HG02981 (cell line): ENCODE data around the gene PMM1.
"Not testable (repeated sequence)": the region's sequence is repeated elsewhere in the genome, so short reads cannot be mapped to it uniquely, and the experiment has no call there.

Source experiments
- ATAC-seq: cut with Tn5 transposase; IDR thresholded peaks from one replicate; pipeline ENCODE4 v1.9.1; 2021; ENCODE audit warnings: mild to moderate bottlenecking, moderate library complexity; ENCODE audit not compliant: unreplicated experiment

The PMM1 gene

DNA sequence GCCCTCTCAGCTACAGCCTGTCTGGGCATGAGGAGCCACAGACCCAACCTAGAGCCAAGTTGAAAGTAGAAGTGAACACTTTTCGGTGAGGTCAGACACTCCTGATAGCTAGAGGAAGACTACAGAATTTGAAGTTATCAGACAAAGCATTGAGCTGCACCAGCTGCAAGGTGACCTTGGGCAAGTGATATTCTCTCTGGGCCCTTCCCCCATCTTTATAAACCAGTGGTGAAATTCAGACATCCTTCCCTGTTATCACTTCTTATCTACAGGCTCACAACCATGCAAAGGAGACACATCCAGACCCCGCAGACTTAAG, 8.0 kb upstream of the PMM1 start:
- ATAC-seq = no peak

- ATAC-seq = no peak
These were observed 7.4 kb upstream of the PMM1 start for GRCh38 chr22:41596776-41597634.

GRCh38 chr22:41595703-41596102, 6.1 kb upstream of the PMM1 start:
- ATAC-seq = no peak

- not testable (repeated sequence) for ATAC-seq
These were observed 3.8 kb upstream of the PMM1 start for GRCh38 chr22:41593336-41593960.

DNA sequence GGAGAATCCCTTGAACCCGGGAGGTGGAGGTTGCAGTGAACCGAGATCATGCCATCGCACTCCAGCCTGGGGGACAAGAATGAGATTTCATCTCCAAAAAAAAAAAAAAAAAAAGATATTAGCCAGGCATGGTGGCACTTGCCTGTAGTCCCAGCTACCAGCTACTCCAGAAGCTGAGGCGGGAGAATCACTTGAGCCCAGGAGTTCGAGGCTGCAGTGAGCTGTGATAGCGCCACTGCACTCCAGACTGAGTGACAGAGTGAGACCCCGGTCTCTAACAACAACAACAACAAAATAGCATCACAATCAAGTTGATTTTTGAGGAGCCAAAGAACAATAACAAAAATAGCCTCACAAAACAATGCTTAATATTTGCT, 2.3 kb downstream of the PMM1 start:
- ATAC-seq = no peak

- no peak for ATAC-seq
These were observed 3.7 kb downstream of the PMM1 start for GRCh38 chr22:41585898-41586297.

DNA sequence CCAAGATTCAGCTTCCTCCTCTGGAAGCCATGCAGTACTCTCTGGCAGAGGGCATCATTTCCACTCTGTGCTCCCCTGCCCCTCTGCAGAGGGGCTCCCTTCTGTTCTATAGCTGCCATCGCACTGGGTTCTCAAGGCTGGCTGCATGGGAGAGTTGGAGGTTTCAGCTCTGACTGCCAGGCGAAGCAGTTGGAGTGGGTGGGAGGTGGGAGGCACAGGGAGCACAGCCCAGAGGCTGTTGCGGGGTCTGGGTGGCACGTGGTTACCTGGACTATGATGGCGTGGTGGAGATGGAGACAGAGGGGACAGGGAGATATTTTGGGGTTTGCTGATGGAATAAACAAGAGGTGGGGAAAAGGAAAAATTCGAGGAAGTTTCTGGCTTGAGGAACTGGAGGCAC, 4.8 kb downstream of the PMM1 start:
- no peak for ATAC-seq

DNA sequence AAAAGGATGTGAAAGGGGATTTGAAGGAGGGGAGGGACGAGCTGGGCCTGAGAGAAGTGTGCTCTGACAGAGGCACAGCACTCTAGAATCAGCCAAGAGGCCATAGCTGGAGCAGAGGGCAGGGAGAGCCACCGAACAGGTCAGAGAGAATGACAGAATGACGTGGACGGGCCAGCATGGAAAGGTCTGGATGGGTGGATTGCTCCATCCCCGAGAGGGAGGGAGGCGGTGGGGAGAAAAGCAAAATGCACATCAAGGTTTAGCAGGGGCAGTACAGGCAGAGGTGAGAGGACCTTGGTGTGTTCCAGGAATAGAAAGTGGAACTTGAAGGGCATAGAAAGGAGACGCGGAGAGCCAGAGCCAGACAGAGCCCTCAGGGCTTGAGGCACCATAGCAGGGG, 6.9 kb downstream of the PMM1 start:
- no peak for ATAC-seq

DNA sequence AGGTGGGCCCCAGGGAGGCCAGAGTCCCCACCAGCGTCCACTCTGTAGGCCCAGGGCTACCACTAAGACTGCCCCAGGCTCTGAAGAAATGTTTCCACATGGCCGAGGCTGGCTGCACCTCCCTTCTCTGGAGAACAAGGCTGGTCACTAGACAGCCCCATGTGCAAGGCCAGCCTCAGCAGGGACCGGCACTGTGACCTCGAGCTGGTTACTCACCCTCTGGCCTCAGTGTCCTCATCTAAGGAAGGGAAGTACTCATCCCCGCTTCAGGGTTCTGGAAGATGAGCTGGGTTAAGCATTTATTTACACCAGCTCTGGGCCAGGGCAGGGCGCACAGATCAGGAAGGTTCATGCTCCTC, 9.7 kb downstream of the PMM1 start:
- ATAC-seq = no peak

DNA sequence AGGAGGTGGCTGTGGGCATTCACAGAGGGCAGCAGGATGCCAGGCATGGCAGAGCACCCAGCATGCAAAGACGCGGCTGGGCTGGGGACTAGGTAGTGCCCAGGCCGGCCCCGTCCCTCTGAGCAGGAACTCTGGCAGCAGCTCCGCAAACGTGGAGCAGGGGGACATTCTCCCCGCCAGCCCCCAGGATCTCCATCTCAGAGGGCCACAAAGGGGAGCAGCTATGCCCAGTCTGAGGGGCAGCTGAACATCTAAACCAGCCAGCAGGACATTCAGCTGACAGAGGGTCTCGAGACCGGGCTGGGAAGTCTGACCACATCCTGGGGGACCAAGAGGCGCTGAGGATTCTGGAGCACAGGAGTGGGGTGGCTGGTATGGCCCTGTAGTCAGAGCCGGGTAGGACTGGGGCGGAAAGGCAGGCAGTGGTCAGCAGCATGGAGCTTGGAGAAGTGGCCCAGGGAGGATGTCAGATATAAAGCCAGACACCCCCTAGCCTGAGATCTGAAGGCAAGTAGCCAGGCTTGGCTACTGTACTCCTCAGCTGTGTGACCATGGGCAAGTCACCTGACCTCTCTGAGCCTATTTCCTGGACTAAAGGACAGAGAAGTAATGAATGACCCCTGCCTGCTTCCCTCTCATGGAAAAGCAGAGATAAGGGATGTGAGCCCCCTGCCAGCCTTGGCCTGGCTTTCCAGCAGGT, 10.2 kb downstream of the PMM1 start:
- ATAC-seq = no peak

GRCh38 chr22:41578818-41579217, 10.8 kb downstream of the PMM1 start:
- ATAC-seq = no peak

DNA sequence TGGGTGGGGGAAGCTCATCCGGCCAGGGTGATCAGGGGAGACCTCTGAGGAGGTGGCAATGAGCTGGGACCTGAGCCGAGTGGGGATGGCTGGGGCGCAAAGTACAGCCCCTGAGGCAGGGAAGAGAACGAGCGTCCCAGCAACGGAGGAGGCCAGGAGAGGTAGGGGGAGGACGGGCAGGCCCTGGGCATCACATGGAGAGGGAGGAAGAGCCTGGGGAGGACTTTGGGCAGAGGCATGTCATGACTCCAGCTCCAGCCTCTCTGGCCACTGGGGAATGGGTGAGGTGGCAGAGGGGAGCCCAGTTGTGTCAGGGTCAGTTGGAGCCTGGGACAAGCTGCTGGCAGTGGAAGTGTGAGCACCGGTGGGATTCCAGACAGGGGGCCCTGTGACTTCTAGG, 11.5 kb downstream of the PMM1 start:
- ATAC-seq = no peak

DNA sequence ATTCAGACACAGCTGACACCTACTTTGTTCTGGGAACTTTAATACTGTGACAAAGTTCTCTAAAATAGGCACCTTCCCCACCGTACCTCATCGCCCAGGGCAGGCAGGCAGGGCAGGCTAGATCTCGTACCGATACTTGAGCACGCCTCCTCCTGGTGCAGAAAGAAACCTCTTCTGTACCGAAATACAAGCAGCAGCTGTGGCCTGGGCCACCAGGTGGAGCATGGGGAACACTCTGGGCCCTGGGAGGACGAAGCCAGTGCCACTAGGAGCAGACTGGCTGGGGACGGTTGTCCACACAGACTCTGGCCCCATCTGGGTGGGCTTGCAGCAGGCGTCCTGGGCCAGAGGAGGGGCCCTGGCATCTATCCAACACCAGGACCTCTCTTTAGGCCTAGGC, 12.8 kb downstream of the PMM1 start:
- ATAC-seq = no peak

- ATAC-seq = no peak
These were observed 14.1 kb downstream of the PMM1 start for GRCh38 chr22:41575533-41575932.

GRCh38 chr22:41574847-41575381, 14.7 kb downstream of the PMM1 start:
- no peak for ATAC-seq

- no peak for ATAC-seq
These were observed 16.0 kb downstream of the PMM1 start for GRCh38 chr22:41573677-41574076.

DNA sequence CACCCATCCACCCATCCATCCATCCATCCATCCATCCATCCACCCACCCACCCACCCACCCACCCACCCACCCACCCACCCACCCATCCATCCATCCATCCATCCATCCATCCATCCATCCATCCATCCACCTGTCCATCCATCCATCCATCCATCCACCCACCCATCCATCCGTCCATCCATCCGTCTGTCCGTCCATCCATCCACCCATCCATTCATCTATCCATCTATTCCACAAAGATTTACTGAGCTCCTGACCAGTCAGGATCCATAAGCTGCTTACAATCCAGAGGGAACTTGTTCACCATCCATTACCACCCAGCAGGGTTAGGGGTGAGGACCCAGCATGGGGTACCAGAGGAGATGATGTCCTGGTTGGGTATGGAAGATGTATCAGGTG, 17.3 kb downstream of the PMM1 start:
- not testable (repeated sequence) for ATAC-seq

GRCh38 chr22:41571786-41572185, 17.9 kb downstream of the PMM1 start:
- ATAC-seq = no peak

DNA sequence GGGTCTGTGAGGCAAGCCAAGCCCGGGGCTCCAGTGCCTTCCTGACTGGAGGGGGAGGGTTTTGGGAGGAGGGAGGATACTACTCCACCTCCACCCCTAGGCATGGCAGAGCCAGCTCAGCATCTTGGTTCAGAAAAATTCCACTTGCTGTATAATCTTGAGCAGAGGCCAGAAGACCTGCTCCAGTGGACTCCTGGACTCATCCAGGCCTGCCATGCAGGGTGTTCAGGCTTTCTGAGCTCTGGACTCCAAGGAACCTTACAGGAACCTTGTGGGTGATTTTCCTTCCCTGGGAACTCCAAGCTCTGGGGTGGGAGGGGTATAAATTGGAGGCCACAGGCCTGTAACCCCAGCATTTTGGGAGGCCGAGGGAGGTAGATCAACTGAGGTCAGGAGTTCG, 19.4 kb downstream of the PMM1 start:
- no peak for ATAC-seq

DNA sequence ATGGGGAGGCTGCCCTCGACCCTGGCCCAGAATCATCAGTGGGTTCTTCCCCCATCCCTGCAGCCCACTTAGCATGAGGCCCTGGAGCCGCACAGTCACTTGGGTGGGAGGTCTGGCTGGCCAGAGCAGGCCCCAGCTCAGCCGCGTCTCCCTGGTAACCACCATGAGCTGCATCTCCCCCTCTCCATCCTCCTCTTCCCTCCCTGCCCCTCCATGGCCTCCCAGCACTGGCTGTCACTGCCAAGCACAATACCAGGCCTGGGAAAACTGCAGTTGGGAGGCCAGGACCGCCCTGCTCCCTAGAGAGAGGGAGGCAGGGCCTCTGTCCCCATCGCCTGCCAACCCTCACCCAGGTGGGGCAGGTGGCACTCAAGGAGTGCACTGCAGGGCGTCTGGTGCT, 20.8 kb downstream of the PMM1 start:
- no peak for ATAC-seq

DNA sequence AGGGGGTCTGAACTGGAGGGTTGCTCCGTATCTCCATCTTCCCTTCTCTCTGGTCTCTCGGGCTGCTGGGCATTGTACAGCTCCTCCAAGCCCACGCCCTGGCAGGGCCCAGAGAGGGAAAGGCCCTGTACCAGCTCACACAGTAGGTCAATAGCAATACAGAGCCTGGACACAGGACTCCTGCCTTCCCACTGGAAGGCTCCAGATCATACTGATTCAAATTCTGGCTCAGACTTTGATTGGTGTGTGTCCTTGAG, 22.2 kb downstream of the PMM1 start:
- ATAC-seq = no peak

- no peak for ATAC-seq
These were observed 24.1 kb downstream of the PMM1 start for GRCh38 chr22:41565403-41566054.
